DMS 273 (cell line): Measurements from ENCODE around the gene DIPK1A.
"Not testable (repeated sequence)": the region's sequence is repeated elsewhere in the genome, so short reads cannot be mapped to it uniquely, and the experiment has no call there.

Experiments used
- DNase-seq: peaks from one replicate; lab custom pipeline; 2025; ENCODE audit not compliant: unreplicated experiment; lab: John Stamatoyannopoulos, UW

The DIPK1A gene

DNA sequence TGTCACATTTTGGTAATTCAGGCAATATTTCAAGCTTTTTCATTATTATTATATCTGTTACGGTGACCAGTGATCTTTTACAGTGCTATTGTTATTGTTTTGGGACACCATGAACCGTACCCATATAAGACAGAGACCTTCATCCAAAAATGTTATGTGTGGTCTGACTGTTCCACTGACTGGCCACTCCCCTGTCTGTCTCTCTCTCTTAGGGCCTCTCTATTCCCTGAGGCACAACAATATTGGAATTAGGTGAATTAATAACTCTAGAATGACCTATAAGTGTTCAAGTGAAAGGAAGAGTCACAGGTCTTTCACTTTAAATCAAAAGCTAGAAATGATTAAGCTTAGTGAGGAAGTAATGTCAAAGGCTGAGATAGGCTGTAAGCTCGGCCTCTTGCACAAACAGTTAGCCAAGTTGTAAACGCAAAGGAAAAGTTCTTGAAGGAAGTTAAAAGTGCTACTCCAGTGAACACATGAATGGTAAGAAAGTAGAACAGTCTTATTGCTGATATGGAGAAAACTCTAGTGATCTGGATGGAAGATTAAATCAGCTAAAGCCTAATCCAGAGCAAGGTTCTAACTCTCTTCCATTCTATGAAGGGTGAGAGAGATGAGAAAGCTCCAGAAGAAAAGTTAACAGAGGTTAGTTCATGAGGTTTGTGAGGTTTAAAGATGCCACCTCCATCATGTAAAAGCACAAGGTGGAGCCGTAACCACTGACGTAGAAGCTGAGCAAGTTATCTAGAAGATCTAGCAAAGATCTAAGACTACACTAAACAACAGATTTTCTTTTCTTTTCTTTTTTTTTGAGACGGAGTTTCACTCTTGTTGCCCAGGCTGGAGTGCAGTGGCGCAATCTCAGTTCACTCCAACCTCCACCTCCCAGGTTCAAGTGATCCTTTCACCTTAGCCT, 19.7 kb upstream of the DIPK1A start:
- DNase-seq: no peak

- no peak for DNase-seq
These were observed 14.4 kb upstream of the DIPK1A start for GRCh38 chr1:92975551-92976232.

GRCh38 chr1:92974112-92974511, 12.8 kb upstream of the DIPK1A start:
- DNase-seq: not testable (repeated sequence)

- DNase-seq: peak; percentile 35
These were observed 12.1 kb upstream of the DIPK1A start for GRCh38 chr1:92973203-92973897.

DNA sequence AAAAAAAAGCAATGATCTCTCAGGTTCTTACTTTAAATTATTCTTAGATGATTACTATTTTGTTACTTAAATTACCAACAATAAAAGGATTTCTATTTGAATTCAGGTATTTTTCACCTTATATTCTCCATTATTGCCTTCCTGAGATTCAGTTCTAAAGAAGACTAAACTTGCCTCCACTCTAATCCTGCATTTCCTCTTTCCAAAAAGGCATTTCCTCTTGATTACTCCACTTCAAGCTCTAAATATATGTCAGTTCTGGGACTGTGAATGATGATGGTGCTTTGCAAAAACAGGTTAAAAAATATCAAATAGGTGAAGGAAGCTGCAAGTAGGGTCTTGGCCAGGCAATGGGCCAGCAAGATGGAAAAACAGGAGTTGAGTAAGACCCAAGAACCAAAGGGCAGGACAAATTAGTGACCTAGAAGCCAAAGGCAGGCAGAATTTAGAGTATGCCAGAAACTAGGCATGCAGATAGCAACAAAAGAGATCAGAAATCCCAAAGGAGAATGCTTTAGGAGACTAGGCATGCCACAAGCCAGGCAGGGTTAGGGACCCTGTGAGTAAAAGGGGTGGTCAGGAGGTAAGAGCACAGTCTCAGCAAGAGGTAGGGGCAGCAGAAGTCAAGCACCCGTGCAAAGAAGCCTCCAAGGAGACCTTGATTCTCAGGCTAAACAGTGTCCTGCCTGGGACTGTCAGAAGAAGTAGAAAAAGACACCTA, 11.3 kb upstream of the DIPK1A start:
- no peak for DNase-seq

DNA sequence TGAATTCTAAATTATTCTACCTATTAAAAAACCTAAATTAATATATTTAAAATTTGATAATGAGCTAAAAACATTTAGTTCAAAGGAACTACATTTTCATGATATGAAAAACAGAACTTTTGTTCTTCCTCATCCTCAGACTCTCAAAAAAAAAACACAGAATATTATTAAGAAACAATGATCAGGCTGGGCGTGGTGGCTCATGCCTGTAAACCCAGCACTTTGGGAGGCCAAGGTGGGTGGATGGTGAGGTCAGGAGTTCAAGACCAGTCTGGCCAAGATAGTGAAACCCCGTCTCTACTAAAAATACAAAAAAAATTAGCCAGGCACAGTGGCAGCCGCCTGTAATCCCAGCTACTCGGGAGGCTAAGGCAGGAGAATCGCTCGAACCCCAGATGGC, 10.7 kb upstream of the DIPK1A start:
- not testable (repeated sequence) for DNase-seq

- DNase-seq: no peak
These were observed 9.9 kb upstream of the DIPK1A start for GRCh38 chr1:92970990-92971689.

DNA sequence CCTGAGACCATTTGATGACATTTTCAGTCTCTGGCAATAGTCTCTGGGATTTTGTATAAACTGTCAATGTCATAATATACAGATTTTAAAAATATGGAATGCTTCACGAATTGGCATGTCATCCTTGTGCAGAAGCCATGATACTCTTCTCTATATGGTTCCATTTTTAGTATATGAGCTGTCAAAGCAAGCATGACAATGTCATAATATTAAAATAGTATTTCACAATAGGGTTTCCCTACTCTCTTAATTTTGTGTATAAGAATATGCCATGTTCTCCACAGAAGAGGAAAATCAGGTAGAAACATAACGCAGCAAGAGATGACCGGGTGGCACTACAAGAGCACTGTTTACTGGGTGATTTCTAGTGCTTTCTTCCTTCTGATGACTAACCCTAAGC, 8.3 kb upstream of the DIPK1A start:
- DNase-seq: no peak

DNA sequence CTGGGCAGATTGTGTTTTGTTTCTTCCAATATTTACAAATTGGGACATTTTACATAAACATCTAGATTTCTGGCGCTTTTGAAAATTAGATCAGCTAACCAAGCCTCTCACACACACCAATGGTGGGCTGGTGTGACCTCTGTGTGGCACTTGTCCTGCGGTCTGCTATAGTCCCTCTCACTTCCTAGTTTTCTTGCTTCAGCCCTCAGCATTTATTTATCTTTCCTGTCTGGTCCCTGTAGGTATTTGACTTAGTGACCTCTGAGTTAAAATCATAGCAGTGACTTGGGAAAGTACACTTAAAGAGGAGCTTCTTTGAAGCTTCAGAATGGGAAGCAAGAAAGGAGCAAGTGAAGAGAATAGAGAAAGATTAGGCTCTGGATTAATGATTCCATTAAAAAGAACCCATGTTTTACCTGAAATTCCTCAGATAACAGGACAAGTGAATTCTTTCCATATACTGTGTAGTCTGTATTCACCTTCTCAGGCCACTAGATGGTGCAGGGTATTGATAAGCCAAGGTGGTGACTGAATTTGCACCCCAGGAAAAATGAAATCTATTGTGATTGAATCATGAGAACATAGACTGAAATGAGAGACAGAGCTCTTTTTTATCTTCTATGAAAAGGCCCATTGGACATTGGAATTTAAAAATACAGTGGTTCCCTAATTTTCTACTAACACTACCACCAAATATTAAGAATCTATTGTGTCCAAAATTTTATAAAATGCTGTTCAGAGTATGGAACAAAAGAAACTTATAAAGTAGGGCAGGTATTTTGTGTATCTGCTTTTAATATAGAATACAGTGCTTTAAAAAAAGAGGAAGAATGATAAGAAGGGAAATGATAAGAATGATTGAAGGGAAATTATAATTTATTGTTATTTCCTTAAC, 7.1 kb upstream of the DIPK1A start:
- peak; percentile 44 for DNase-seq

- DNase-seq: no peak
These were observed 3.7 kb upstream of the DIPK1A start for GRCh38 chr1:92964998-92965397.

DNA sequence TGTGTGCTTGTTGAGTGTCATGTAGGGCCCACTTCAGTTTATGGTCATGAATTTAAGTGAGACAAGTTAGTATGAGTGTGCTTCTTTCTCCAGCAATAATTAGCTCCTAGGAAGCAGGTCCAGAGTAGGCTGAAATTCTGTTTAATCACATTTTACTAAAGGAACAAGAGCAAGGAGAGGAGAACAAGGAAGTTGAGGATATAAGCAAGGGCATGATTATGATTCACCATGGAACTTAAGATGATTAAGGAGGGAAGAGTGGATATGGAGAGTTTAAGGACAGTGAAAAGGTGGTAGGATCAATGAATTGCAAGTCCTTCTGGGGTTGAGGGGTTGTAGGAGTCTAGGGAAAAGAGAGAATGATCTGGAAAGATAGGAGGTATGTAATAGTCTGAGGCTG, 3.1 kb upstream of the DIPK1A start:
- no peak for DNase-seq

GRCh38 chr1:92961896-92962752, 862 bp upstream of the DIPK1A start:
- peak; percentile 81 for DNase-seq

GRCh38 chr1:92960395-92961130, 699 bp downstream of the DIPK1A start:
- DNase-seq: peak; percentile 87

GRCh38 chr1:92958203-92958970, 2.9 kb downstream of the DIPK1A start:
- no peak for DNase-seq

DNA sequence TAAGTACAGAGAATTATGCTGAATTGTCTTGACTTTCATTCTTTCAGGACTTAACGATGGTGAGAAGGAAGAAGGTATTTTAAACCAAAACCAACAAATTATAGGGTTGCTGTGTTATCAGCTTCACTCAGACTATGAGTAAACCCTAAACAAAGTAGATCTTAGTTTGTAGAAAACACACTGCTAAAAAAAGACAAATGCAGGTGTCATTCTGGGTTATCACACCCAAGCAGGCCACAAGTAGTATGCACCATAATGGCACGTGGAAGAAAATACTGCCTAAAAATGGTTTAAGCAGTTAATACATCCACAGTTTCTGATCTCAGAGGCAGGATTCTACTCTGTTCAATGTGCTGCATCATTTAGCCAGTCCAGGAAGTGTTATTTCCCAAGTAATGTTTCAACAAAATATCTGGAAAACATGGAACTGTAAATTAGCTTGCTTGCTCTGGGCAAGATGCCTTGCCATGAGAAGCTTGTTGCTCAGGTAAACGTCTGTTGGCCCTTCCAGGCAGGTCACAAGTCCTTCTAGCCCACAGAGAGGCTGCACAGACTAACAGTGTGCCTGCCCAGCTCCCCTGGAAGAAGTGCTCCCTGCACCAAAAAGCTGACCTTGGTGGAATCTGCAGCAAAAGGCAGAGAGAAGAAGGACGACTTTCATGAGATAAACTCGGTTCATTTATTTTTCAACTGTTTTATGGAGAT, 4.1 kb downstream of the DIPK1A start:
- DNase-seq: no peak

DNA sequence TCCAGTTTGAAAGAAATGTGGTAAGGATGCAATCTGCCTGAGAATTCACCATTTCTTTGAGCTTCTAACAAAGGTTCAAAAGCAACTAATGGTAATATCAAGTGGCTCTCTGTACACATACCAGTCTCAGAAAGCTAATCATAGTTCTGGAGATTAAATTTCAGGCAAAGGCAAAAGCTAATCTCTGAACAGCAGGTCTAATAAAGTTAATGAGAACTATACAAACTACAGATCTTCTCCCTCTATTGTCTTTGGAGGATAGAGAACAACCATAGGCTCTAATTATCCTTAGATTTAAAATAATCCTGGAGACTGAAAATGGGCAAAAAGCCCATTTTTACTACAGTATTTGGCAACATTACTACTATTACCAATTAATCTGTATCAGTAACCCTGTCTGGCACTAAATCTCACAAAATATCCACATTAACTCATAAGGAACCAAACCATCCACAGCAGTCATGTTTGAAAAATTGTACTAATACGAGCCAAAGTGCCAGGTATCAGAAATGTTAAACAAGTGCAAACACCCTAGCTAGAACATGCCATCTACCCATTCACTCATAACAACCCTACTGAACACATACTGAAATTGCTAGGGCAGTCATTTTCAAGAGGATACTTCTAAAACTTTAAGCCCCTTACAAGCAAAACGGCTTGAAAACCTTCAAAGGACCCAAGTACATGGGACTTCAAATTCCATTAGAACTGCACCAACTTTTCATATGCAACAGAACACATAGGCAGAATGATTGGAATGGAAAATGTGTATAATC, 4.8 kb downstream of the DIPK1A start:
- DNase-seq: no peak
